Measurements from ENCODE around the gene ABCA6.

Gene ABCA6

DNA sequence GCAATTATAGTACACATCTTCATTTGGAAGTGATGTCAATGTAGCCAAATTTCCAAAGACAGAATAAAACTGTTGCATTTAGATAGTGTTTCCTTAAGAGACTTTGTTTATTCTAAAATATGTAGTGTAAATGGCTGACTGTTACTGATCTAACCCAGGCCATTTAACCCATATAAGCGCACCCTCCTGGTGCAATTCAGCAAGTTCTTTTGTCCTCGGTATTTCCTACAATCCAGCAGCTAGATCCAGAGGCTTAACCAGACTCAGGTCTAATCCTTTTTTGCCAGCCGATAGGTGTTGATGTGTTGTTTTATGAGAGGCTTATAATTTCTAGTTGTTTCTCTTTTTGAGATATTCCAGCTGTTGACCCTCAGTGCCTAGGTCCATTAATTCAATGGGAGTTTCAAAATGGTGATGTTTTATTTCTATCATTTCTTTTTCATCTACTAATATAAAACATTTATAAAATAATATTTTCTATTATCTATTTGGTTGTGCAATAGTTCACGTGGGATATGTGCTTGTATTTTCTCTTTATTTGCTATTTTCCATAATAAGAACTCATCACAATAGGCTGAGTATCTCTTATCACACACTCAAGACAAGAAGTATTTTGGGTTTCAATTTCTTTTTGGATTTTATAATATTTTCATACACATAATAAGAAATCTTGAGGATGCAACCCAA is 95.4 kb downstream of the ABCA6 start:
- DNase-seq = no peak

DNA sequence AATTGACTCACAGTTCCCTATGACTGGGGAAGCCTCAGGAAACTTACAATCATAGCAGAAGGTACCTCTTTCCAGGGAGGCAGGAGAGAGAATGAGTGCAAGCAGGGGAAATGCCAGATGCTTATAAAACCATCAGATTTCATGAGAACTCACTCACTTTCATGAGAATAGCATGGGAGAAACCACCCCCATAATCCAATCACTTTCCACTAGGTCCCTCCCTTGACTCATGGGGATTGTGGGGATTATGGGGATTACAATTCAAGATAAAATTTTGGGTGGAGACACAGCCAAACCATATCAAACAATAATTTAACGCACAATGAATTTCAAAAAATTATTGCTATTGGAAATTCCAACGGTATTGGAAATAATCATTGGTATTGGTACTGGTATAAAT is 96.0 kb downstream of the ABCA6 start:
- no peak for DNase-seq

DNA sequence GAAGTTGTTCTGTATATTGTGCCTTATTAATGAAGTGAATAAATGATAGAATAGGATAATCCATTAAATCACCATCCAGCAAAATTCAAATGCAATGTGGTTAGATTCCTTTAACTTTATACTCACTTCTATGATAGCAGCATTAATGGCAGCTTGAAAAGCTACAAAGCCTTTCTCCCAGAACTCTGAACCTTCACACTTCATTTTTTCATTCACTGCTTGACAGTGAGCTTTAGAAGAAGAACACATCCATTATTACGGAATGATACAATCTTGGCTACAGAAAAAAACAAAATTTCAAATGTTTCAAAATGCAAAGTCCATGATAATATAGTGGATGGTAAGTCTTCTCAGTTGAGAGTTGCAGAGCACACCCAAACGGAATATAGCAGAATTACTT is 97.3 kb downstream of the ABCA6 start:
- no peak for DNase-seq

DNA sequence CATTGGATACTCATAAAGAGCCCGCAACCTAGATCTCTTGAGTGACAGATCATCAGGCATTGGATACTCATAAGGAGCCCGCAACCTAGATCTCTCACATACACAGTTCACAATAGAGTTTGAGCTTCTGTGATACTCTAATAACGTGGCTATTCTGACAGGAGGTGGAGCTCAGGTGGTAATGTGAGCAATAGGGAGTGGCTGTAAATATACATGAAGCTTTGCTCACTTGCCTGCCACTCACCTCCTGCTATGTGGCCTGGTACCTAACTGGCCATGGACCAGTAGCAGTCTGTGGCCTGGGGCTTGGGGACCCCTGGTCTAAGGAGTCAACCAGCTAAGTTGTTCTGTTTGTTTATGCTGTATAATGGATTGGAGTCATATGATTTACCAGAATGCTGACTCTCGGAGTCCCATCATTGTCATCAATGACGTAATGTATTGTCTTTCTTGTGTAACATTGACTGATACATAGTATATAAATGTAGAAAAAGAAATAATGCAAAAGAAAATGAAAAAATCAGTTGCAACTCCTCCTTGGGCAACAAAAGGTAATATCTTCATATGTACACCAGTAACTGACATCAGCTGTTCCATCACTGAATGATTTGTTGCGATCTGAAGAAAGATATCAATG is 98.5 kb downstream of the ABCA6 start:
- DNase-seq = no peak

DNA sequence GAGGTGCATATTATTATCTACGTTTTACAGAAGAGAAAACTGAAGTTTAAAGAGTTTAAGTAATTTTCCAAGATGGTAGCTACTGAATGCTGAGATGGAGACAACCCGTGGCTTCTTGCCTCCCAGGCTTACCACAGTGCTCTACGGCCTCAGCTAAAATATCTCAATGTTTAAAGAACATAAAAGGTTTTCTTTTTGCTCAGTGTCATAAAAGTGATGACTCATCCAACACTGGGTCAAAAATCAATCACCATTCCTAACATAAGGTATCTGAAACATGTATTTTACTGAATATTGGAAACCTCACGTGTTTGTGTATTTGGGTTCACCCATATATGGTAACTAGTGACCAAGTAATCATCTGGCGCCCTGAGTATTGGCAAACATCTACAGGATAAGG is 99.4 kb downstream of the ABCA6 start:
- no peak for DNase-seq

DNA sequence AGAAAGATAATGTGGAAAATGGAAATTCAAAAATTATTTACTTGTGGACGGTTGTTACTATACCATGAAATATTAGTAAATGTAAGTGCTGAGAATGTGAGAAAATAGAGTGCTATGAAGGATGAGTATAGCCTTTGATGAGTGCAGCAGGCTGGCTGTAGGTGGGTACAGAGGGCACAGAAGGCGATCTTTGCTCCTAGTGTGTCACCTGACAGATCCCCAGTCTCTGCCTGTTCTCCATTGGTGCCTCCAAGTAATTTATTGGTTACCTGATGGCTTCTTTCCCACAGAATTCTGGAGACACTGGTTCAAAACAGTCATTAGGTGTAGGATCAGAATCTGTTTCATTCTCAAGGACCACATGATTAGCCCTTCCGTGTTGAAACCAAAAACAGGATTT is 109.9 kb downstream of the ABCA6 start:
- no peak for DNase-seq

DNA sequence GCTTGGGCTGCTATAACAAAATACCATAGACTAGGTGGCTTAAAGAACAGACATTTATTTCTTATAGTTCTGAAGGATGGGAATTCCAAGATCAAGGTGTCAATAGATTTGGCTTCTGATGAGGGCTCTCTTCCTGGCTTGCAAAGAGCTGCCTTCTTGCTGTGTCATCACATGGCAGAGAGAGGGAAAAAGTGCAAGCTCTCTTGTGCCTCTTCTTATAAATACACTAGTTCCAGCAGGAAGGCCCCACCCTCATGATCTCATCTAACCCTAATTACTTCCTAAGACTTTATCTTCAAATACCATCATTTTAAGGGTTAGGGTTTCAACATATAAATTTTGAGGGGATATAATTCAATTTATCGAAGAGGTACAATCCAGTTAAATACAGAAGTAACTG is 111.5 kb downstream of the ABCA6 start:
- no peak for DNase-seq
